Astrocyte (in vitro differentiated cells and primary cell): ENCODE results near the gene PRDM15. TPM values are rescaled to one million over a fixed set of nuclear protein-coding genes. Genes with fewer than 3 reads are reported as not detected.

ENCODE experiments used
- DNase-seq: peaks from one replicate; pipeline ENCODE4 v3.0.0-alpha.2; 2010; ENCODE audit warnings: low read depth
- FAIRE-seq: peaks from 2 replicates; lab custom pipeline; 2011; peaks lifted over from hg19 to GRCh38; lab: Jason Lieb, UNC
- H2AFZ ChIP-seq: 2 replicates; pipeline ENCODE4 v1.6.0; 2012; ENCODE audit warnings: low read depth, low read length, inconsistent platforms
- H3K27ac ChIP-seq: 2 replicates; pipeline ENCODE4 v1.5.1; 2011; ENCODE audit warnings: low read depth, low read length, inconsistent platforms
- H3K27me3 ChIP-seq: 2 replicates; pipeline ENCODE4 v1.6.0; 2011; ENCODE audit warnings: low read length, inconsistent platforms; ENCODE audit not compliant: insufficient read depth
- H3K36me3 ChIP-seq: 2 replicates; pipeline ENCODE4 v1.5.1; 2011; ENCODE audit warnings: low read length, inconsistent platforms; ENCODE audit not compliant: insufficient read depth
- H3K4me1 ChIP-seq: 2 replicates; pipeline ENCODE4 v1.5.1; 2011; ENCODE audit warnings: low read length, inconsistent platforms; ENCODE audit not compliant: insufficient read depth
- H3K4me2 ChIP-seq: 2 replicates; pipeline ENCODE4 v1.6.0; 2012; ENCODE audit warnings: low read length, inconsistent platforms
- H3K4me3 ChIP-seq: 2 replicates; pipeline ENCODE4 v1.5.1; 2011; ENCODE audit warnings: low read depth, mild to moderate bottlenecking, low read length, inconsistent platforms; ENCODE audit not compliant: insufficient read depth
- H3K79me2 ChIP-seq: 2 replicates; pipeline ENCODE4 v1.6.0; 2012; ENCODE audit warnings: mild to moderate bottlenecking, low read length, inconsistent platforms; ENCODE audit not compliant: insufficient read depth
- H3K9ac ChIP-seq: 2 replicates; pipeline ENCODE4 v1.6.0; 2012; ENCODE audit warnings: mild to moderate bottlenecking, low read length, inconsistent platforms
- H3K9me3 ChIP-seq: 2 replicates; pipeline ENCODE4 v1.5.1; 2012; ENCODE audit warnings: low read depth, mild to moderate bottlenecking, low read length, inconsistent platforms; ENCODE audit not compliant: insufficient read depth
- H4K20me1 ChIP-seq: 2 replicates; pipeline ENCODE4 v1.6.0; 2012; ENCODE audit warnings: low read length, inconsistent platforms; ENCODE audit not compliant: insufficient read depth
- H3K27ac Mint-ChIP-seq: one replicate; pipeline ENCODE4 v1.8.0; 2021; ENCODE audit warnings: mild to moderate bottlenecking, mixed read lengths; ENCODE audit not compliant: unreplicated experiment
- H3K27me3 Mint-ChIP-seq: one replicate; pipeline ENCODE4 v1.8.0; 2021; ENCODE audit warnings: low read depth, mixed read lengths; ENCODE audit not compliant: unreplicated experiment
- H3K36me3 Mint-ChIP-seq: one replicate; pipeline ENCODE4 v1.8.0; 2021; ENCODE audit warnings: low read depth, mixed read lengths; ENCODE audit not compliant: unreplicated experiment
- H3K4me1 Mint-ChIP-seq: one replicate; pipeline ENCODE4 v1.8.0; 2021; ENCODE audit warnings: low read depth, mixed read lengths; ENCODE audit not compliant: unreplicated experiment
- H3K4me3 Mint-ChIP-seq: one replicate; pipeline ENCODE4 v1.8.0; 2021; ENCODE audit warnings: mild to moderate bottlenecking, moderate library complexity, mixed read lengths; ENCODE audit not compliant: unreplicated experiment
- H3K9me3 Mint-ChIP-seq: one replicate; pipeline ENCODE4 v1.8.0; 2021; ENCODE audit warnings: mild to moderate bottlenecking, mixed read lengths; ENCODE audit not compliant: unreplicated experiment
- CTCF ChIP-seq: IDR thresholded peaks from 2 replicates; pipeline ENCODE4 v1.5.1; 2011; ENCODE audit warnings: low read depth, mild to moderate bottlenecking, inconsistent platforms, low read length, moderate library complexity; ENCODE audit not compliant: insufficient read depth
- EZH2 ChIP-seq: IDR thresholded peaks from 2 replicates; pipeline ENCODE4 v1.6.1; 2012; ENCODE audit warnings: mild to moderate bottlenecking, low read length, inconsistent platforms; ENCODE audit not compliant: insufficient read depth
- total RNA-seq: library from RNA; stranded (reverse); gene quantifications from 2 replicates; pipeline ENCODE4 v1.2.1, GENCODE V29; 2021

Gene PRDM15
- total RNA-seq, 1 donor from 2014 or later: 6.8 TPM

- H3K4me1 Mint-ChIP-seq: peaks cover 14% of the 10 kb centered on the region
- no peak overlapping the region for H3K4me3 Mint-ChIP-seq
- H3K27ac Mint-ChIP-seq: no peak overlapping the region
- Histone ChIP-seq H3K36me3 (no peaks in the 10 kb centered on the region), H3K79me2 (peaks cover 5% of the 10 kb centered on the region), H3K27me3 (peaks cover 10% of the 10 kb centered on the region), H3K4me1 (peaks cover 15% of the 10 kb centered on the region), H3K4me3 (no peak overlapping the region), H2AFZ (no peak overlapping the region), H3K4me2 (no peak overlapping the region), H3K9ac (no peak overlapping the region), H4K20me1 (no peaks in the 10 kb centered on the region), H3K9me3 (no peaks in the 10 kb centered on the region), H3K27ac (no peak overlapping the region)
- peaks cover 26% of the 10 kb centered on the region for H3K27me3 Mint-ChIP-seq
- no peak for FAIRE-seq
- no peak for TF ChIP-seq EZH2
- TF ChIP-seq CTCF: no peak
- H3K36me3 Mint-ChIP-seq: no peaks in the 10 kb centered on the region
- DNase-seq: no peak
- no peaks in the 10 kb centered on the region for H3K9me3 Mint-ChIP-seq
Measured at GRCh38 chr21:41759214-41759840, 119.8 kb downstream of the PRDM15 start.

GRCh38 chr21:41758550-41758949 is 120.6 kb downstream of the PRDM15 start:
- Histone ChIP-seq H3K79me2 (peaks cover 5% of the 10 kb centered on the region), H3K9me3 (no peaks in the 10 kb centered on the region), H2AFZ (no peak overlapping the region), H4K20me1 (no peaks in the 10 kb centered on the region), H3K27ac (no peak overlapping the region), H3K9ac (no peak overlapping the region), H3K4me1 (peaks cover 15% of the 10 kb centered on the region), H3K4me3 (no peak overlapping the region), H3K4me2 (no peak overlapping the region), H3K36me3 (no peaks in the 10 kb centered on the region), H3K27me3 (peaks cover 10% of the 10 kb centered on the region)
- TF ChIP-seq EZH2: no peak
- no peak for TF ChIP-seq CTCF
- no peaks in the 10 kb centered on the region for H3K9me3 Mint-ChIP-seq
- H3K4me1 Mint-ChIP-seq: peaks cover 14% of the 10 kb centered on the region
- H3K27ac Mint-ChIP-seq: no peak overlapping the region
- no peaks in the 10 kb centered on the region for H3K36me3 Mint-ChIP-seq
- FAIRE-seq: no peak
- no peak for DNase-seq
- H3K27me3 Mint-ChIP-seq: peaks cover 24% of the 10 kb centered on the region
- no peak overlapping the region for H3K4me3 Mint-ChIP-seq
